ENCODE data around the gene DYNC1H1. TPM values are rescaled to one million over a fixed set of nuclear protein-coding genes. Genes with fewer than 3 reads are reported as not detected.

DYNC1H1 gene
- total RNA-seq, 1 experiment from 2014 or later, result 438 TPM

- no peaks in the 10 kb centered on the region for H3K27me3 Mint-ChIP-seq (ENCODE audit: low read depth)
- ATAC-seq (no peak), DNase-seq (ENCODE audit: low spot score) (no peak)
- TF ChIP-seq TEAD1 (CRISPR knock-in tag; IDR thresholded peaks at IDR 0.05) (no peak), ZNF425 (CRISPR knock-in tag; conservative IDR thresholded peaks at IDR 0.05) (no peak), ZNF317 (CRISPR knock-in tag; IDR thresholded peaks at IDR 0.05; ENCODE audit: borderline replicate concordance, low read depth) (no peak), HMGXB4 (CRISPR knock-in tag; IDR thresholded peaks at IDR 0.05) (no peak), IRF1 (CRISPR knock-in tag; IDR thresholded peaks at IDR 0.05) (no peak), JAZF1 (CRISPR knock-in tag; IDR thresholded peaks at IDR 0.05) (no peak), AFF4 (CRISPR knock-in tag; IDR thresholded peaks at IDR 0.05; ENCODE audit: borderline replicate concordance) (no peak), PREB (CRISPR knock-in tag; IDR thresholded peaks at IDR 0.05; ENCODE audit: borderline replicate concordance) (no peak), ZNF532 (CRISPR knock-in tag; IDR thresholded peaks at IDR 0.05; ENCODE audit: borderline replicate concordance) (no peak), HMGA2 (CRISPR knock-in tag; IDR thresholded peaks at IDR 0.05) (no peak), RELA (CRISPR knock-in tag; IDR thresholded peaks at IDR 0.05; ENCODE audit: borderline replicate concordance) (no peak), USF2 (CRISPR knock-in tag; IDR thresholded peaks at IDR 0.05) (no peak), MAX (CRISPR knock-in tag; IDR thresholded peaks at IDR 0.05) (no peak), ZMAT4 (CRISPR knock-in tag; IDR thresholded peaks at IDR 0.05) (no peak), E2F4 (CRISPR knock-in tag; IDR thresholded peaks at IDR 0.05; ENCODE audit: borderline replicate concordance, low read depth) (no peak), GABPB1 (CRISPR knock-in tag; IDR thresholded peaks at IDR 0.05) (no peak)
- peaks cover 72% of the 10 kb centered on the region for H3K36me3 Mint-ChIP-seq
- no peak overlapping the region for H3K27ac Mint-ChIP-seq
- CTCF ChIA-PET, result no interaction called here
- peaks cover 3% of the 10 kb centered on the region for H3K4me1 Mint-ChIP-seq
- H3K9me3 Mint-ChIP-seq, result no peaks in the 10 kb centered on the region
- no peak overlapping the region for H3K4me3 Mint-ChIP-seq
- POLR2A ChIA-PET, result no interaction called here
These were observed 80.2 kb downstream of the DYNC1H1 start for GRCh38 chr14:102044566-102044965.
